H9 (cell line): Measurements from ENCODE around the gene JAML. TPM values are rescaled to one million over a fixed set of nuclear protein-coding genes. Genes with fewer than 3 reads are reported as not detected.

Experiments used
- DNase-seq: peaks from one replicate; pipeline ENCODE4 v3.0.0-alpha.2; 2017
- H2AFZ ChIP-seq: one replicate; pipeline ENCODE4 v1.6.1; 2013; ENCODE audit warnings: mild to moderate bottlenecking, low read length, control low read depth, moderate library complexity
- H2AK5ac ChIP-seq: 2 replicates; pipeline ENCODE4 v1.6.1; 2013; ENCODE audit warnings: low read length, control low read depth, mixed read lengths; ENCODE audit not compliant: insufficient read length
- H2BK120ac ChIP-seq: one replicate; pipeline ENCODE4 v1.6.1; 2013; ENCODE audit warnings: low read depth, mild to moderate bottlenecking, low read length, control low read depth, inconsistent platforms; ENCODE audit not compliant: poor library complexity, severe bottlenecking
- H2BK12ac ChIP-seq: 2 replicates; pipeline ENCODE4 v1.6.1; 2013; ENCODE audit warnings: low read length, control low read depth, mixed read lengths, low read depth; ENCODE audit not compliant: insufficient read length
- H2BK15ac ChIP-seq: 2 replicates; pipeline ENCODE4 v1.6.1; 2013; ENCODE audit warnings: low read depth, low read length, control low read depth
- H2BK20ac ChIP-seq: one replicate; pipeline ENCODE4 v1.6.1; 2013; ENCODE audit warnings: low read depth, mild to moderate bottlenecking, low read length, control low read depth, inconsistent platforms; ENCODE audit not compliant: poor library complexity, severe bottlenecking
- H2BK5ac ChIP-seq: 2 replicates; pipeline ENCODE4 v1.6.1; 2013; ENCODE audit warnings: low read length, control low read depth, mixed read lengths; ENCODE audit not compliant: insufficient read length
- H3K14ac ChIP-seq: 2 replicates; pipeline ENCODE4 v1.6.1; 2013; ENCODE audit warnings: low read length, control low read depth; ENCODE audit not compliant: insufficient read depth
- H3K18ac ChIP-seq: 2 replicates; pipeline ENCODE4 v1.6.1; 2013; ENCODE audit warnings: low read depth, mild to moderate bottlenecking, mixed read lengths, low read length, control low read depth; ENCODE audit not compliant: insufficient read length
- H3K23ac ChIP-seq: 2 replicates; pipeline ENCODE4 v1.6.1; 2013; ENCODE audit warnings: low read length, control low read depth, mixed read lengths, low read depth; ENCODE audit not compliant: insufficient read length
- H3K23me2 ChIP-seq: 2 replicates; pipeline ENCODE4 v1.6.1; 2013; ENCODE audit warnings: low read depth, mild to moderate bottlenecking, mixed read lengths, low read length, control low read depth; ENCODE audit not compliant: insufficient read length, poor library complexity, severe bottlenecking
- H3K27ac ChIP-seq: 2 replicates; pipeline ENCODE4 v1.5.1; 2013; ENCODE audit warnings: low read length, control low read depth, mixed read lengths, low read depth; ENCODE audit not compliant: insufficient read length
- H3K27me3 ChIP-seq: 2 replicates; pipeline ENCODE4 v1.6.1; 2013; ENCODE audit warnings: low read length, control low read depth, inconsistent platforms; ENCODE audit not compliant: insufficient read depth
- H3K4ac ChIP-seq: 2 replicates; pipeline ENCODE4 v1.6.1; 2013; ENCODE audit warnings: low read depth, mild to moderate bottlenecking, control low read depth, inconsistent platforms, low read length, moderate library complexity
- H3K4me1 ChIP-seq: 2 replicates; pipeline ENCODE4 v1.6.1; 2013; ENCODE audit warnings: low read length, control low read depth, inconsistent platforms; ENCODE audit not compliant: insufficient read depth
- H3K4me2 ChIP-seq: 2 replicates; pipeline ENCODE4 v1.6.1; 2013; ENCODE audit warnings: low read length, control low read depth, mixed read lengths; ENCODE audit not compliant: insufficient read length, insufficient read depth
- H3K56ac ChIP-seq: 2 replicates; pipeline ENCODE4 v1.6.1; 2013; ENCODE audit warnings: low read depth, mild to moderate bottlenecking, mixed read lengths, low read length, control low read depth; ENCODE audit not compliant: insufficient read length
- H3K79me1 ChIP-seq: 2 replicates; pipeline ENCODE4 v1.6.1; 2013; ENCODE audit warnings: low read depth, mild to moderate bottlenecking, moderate library complexity, low read length, control low read depth, inconsistent platforms; ENCODE audit not compliant: insufficient read depth, poor library complexity, severe bottlenecking
- H3K79me2 ChIP-seq: 2 replicates; pipeline ENCODE4 v1.6.1; 2013; ENCODE audit warnings: low read length, control low read depth, inconsistent platforms; ENCODE audit not compliant: insufficient read depth
- H3K9ac ChIP-seq: 2 replicates; pipeline ENCODE4 v1.6.1; 2013; ENCODE audit warnings: low read length, control low read depth, mixed read lengths; ENCODE audit not compliant: insufficient read length; ENCODE audit errors: extremely low read depth
- H3K9me3 ChIP-seq: one replicate; pipeline ENCODE4 v1.6.1; 2013; ENCODE audit warnings: low read depth, low read length, inconsistent platforms; ENCODE audit not compliant: control insufficient read depth
- H3T11ph ChIP-seq: one replicate; pipeline ENCODE4 v1.6.1; 2013; ENCODE audit warnings: mild to moderate bottlenecking, low read length, control low read depth, inconsistent platforms
- H4K20me1 ChIP-seq: one replicate; pipeline ENCODE4 v1.6.1; 2013; ENCODE audit not compliant: control insufficient read depth, insufficient read length, insufficient read depth
- H4K5ac ChIP-seq: 2 replicates; pipeline ENCODE4 v1.6.1; 2013; ENCODE audit warnings: low read depth, mild to moderate bottlenecking, mixed read lengths, low read length, control low read depth; ENCODE audit not compliant: insufficient read length
- H4K8ac ChIP-seq: replicated peaks from 2 replicates; pipeline ENCODE4 v1.6.1; 2013; ENCODE audit warnings: low read length, control low read depth, mixed read lengths, low read depth; ENCODE audit not compliant: insufficient read length
- H4K91ac ChIP-seq: 2 replicates; pipeline ENCODE4 v1.6.1; 2013; ENCODE audit warnings: low read depth, mild to moderate bottlenecking, moderate library complexity, mixed read lengths, low read length, control low read depth; ENCODE audit not compliant: insufficient read length
- H3K27ac Mint-ChIP-seq, 3 experiments: 2 replicates in 2 of 3; 3 replicates in 1 of 3; pipeline ENCODE4 v1.8.0; 2020 to 2021; ENCODE audit warnings: mixed read lengths in 3 of 3, mild to moderate bottlenecking in 1 of 3, moderate library complexity in 1 of 3
- H3K27me3 Mint-ChIP-seq: 2 replicates; pipeline ENCODE4 v1.8.0; 2021; ENCODE audit warnings: low read depth, mild to moderate bottlenecking, moderate library complexity, mixed read lengths
- H3K36me3 Mint-ChIP-seq, 3 experiments: 2 replicates in 2 of 3; 3 replicates in 1 of 3; pipeline ENCODE4 v1.8.0; 2020 to 2021; ENCODE audit warnings: low read depth in 3 of 3, mixed read lengths in 3 of 3; ENCODE audit not compliant: insufficient read depth in 1 of 3
- H3K4me1 Mint-ChIP-seq, 2 experiments: 2 replicates each; pipeline ENCODE4 v1.8.0; 2020; ENCODE audit warnings: mixed read lengths in 2 of 2
- H3K4me3 Mint-ChIP-seq, 2 experiments: 2 replicates in 1 of 2; 3 replicates in 1 of 2; pipeline ENCODE4 v1.8.0; 2020 to 2021; ENCODE audit warnings: mild to moderate bottlenecking in 2 of 2, mixed read lengths in 2 of 2, moderate library complexity in 1 of 2
- H3K9me3 Mint-ChIP-seq, 2 experiments: 2 replicates in 1 of 2; 3 replicates in 1 of 2; pipeline ENCODE4 v1.8.0; 2020; ENCODE audit warnings: mild to moderate bottlenecking in 2 of 2, mixed read lengths in 2 of 2, moderate library complexity in 1 of 2
- WGBS: extraction: QIAGEN DNeasy Blood & Tissue Kit; methylation state at CpG from one replicate; pipeline ENCODE4 v1.1.7; 2013; ENCODE audit warnings: missing lambda C conversion rate, low lambda C conversion rate, mixed read lengths; ENCODE audit not compliant: insufficient read length; ENCODE audit errors: extremely low coverage; 5-methylcytosine and 5-hydroxymethylcytosine counted together
- total RNA-seq: library from RNA; stranded (reverse); gene quantifications from 2 replicates; pipeline ENCODE4 v1.2.1, GENCODE V29; 2021
- TF ChIP-seq, protein P1 (sequence below): fragments of 200-600 bp; sonication (generic); conservative IDR thresholded peaks from 3 replicates; pipeline ENCODE4 v1.8.0; 2021; ENCODE audit warnings: antibody characterized with exemption, mild to moderate bottlenecking

JAML gene
- total RNA-seq, 1 experiment from 2014 or later: 0.48 TPM

DNA sequence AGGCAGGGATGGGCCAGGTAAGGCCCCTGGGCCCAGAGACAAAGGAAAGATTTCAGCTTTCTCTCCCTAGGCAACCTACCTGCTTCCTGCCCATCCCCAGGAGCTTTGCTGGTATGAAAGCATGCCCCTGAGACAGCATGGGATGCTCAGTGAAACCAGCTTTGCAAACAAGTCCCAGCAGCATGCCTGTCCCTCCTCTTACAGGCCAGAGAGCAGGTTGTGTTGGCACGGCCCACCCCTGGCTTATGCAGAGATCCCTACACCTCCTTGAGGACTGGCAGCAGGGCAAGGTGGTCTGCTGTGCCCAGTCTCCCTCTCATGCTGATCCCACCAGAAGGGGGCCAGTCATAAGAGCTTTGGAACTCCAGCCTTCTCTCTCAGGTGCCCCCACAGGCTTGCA is 75.3 kb downstream of the JAML start:
- Histone ChIP-seq H4K5ac (no peak overlapping the region), H3K18ac (no peak overlapping the region), H3K79me1 (no peaks in the 10 kb centered on the region), H2BK12ac (no peak overlapping the region), H3K56ac (no peak overlapping the region), H3K27ac (no peak overlapping the region), H3K9ac (no peak overlapping the region), H3K9me3 (no peaks in the 10 kb centered on the region), H4K20me1 (no peaks in the 10 kb centered on the region), H3K27me3 (peaks cover 40% of the 10 kb centered on the region), H3K4me2 (no peak overlapping the region), H3K23me2 (peaks cover 25% of the 10 kb centered on the region), H2BK5ac (no peak overlapping the region), H3K4ac (no peak overlapping the region), H4K8ac (no peak overlapping the region), H2AFZ (no peak overlapping the region), H3K79me2 (no peaks in the 10 kb centered on the region), H2BK20ac (no peak overlapping the region), H3T11ph (no peak overlapping the region), H3K14ac (no peak overlapping the region), H3K23ac (no peak overlapping the region), H4K91ac (no peak overlapping the region), H3K4me1 (no peaks in the 10 kb centered on the region; the same call in 1 of the 2 replicates), H2AK5ac (no peak overlapping the region), H2BK120ac (no peak overlapping the region), H2BK15ac (no peak overlapping the region)
- TF ChIP-seq, protein P1, sequence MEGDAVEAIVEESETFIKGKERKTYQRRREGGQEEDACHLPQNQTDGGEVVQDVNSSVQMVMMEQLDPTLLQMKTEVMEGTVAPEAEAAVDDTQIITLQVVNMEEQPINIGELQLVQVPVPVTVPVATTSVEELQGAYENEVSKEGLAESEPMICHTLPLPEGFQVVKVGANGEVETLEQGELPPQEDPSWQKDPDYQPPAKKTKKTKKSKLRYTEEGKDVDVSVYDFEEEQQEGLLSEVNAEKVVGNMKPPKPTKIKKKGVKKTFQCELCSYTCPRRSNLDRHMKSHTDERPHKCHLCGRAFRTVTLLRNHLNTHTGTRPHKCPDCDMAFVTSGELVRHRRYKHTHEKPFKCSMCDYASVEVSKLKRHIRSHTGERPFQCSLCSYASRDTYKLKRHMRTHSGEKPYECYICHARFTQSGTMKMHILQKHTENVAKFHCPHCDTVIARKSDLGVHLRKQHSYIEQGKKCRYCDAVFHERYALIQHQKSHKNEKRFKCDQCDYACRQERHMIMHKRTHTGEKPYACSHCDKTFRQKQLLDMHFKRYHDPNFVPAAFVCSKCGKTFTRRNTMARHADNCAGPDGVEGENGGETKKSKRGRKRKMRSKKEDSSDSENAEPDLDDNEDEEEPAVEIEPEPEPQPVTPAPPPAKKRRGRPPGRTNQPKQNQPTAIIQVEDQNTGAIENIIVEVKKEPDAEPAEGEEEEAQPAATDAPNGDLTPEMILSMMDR: no peak
- no CpG with 5 or more reads among the region's 1 CpG for WGBS
- H3K36me3 Mint-ChIP-seq: no peaks in the 10 kb centered on the region; a peak in 1 of 7 replicates
- H3K27ac Mint-ChIP-seq: no peak overlapping the region
- no peak overlapping the region for H3K4me3 Mint-ChIP-seq
- peaks cover 32 to 51% of the 10 kb centered on the region in 2 experiments for H3K4me1 Mint-ChIP-seq
- no peak for DNase-seq
- no peaks in the 10 kb centered on the region; a peak in 2 of 5 replicates for H3K9me3 Mint-ChIP-seq
- H3K27me3 Mint-ChIP-seq: peaks cover 87% of the 10 kb centered on the region
